ENCODE results near the gene VPS51.

The VPS51 gene

DNA sequence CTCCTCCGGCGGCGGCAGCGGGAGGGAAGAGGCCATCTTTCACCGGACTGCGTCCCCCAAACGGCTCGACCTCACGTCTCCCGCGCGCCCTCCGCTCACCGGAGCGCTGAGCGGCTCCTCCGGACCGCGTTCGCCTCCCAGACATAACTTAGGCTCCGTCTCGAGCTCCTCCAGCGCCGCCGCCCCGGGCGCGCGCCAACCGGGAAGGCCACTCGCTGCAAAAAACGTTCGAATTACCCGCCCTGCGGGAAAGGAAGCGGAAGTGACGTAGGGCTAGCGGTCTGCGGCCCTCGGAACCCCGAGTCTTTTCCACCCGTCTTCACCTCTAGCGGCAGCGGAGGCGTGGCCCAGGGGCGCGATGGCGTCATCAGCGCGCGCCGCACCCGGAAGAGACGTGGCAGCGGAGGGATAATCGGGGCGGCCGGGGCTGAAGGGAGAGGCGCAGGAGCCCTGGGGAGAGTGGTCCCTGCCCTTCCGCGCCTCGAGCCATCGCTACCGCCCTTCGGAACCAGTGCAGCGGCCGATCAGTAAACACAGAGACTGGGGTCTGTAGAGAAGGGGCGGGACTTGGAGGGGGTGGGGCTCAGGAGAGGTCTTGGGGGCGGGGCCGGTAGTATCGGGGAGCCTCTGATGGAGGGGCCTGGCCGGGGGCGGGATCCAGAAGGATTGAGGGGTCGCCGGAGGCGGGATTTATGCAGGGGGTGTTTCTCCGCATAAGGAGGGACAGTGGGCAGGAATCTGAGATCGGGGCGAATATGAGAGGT is 12.0 kb upstream of the VPS51 start, which contains the start of the genes CDCA5 and ZFPL1:
CDCA5 (minus strand) TSS at position 207 of the 764 bp plus-strand sequence; CDS start at position 145, 62 bp downstream.
ZFPL1 (plus strand) TSS at position 389 of the 764 bp plus-strand sequence. CDS start 477 bp downstream, outside the sequence.
- peak within 1 kb of the TSS; percentile 85 for H3K4me3 ChIP-seq
- TF ChIP-seq, protein P1, sequence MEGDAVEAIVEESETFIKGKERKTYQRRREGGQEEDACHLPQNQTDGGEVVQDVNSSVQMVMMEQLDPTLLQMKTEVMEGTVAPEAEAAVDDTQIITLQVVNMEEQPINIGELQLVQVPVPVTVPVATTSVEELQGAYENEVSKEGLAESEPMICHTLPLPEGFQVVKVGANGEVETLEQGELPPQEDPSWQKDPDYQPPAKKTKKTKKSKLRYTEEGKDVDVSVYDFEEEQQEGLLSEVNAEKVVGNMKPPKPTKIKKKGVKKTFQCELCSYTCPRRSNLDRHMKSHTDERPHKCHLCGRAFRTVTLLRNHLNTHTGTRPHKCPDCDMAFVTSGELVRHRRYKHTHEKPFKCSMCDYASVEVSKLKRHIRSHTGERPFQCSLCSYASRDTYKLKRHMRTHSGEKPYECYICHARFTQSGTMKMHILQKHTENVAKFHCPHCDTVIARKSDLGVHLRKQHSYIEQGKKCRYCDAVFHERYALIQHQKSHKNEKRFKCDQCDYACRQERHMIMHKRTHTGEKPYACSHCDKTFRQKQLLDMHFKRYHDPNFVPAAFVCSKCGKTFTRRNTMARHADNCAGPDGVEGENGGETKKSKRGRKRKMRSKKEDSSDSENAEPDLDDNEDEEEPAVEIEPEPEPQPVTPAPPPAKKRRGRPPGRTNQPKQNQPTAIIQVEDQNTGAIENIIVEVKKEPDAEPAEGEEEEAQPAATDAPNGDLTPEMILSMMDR (IDR thresholded peaks at IDR 0.05): no peak

DNA sequence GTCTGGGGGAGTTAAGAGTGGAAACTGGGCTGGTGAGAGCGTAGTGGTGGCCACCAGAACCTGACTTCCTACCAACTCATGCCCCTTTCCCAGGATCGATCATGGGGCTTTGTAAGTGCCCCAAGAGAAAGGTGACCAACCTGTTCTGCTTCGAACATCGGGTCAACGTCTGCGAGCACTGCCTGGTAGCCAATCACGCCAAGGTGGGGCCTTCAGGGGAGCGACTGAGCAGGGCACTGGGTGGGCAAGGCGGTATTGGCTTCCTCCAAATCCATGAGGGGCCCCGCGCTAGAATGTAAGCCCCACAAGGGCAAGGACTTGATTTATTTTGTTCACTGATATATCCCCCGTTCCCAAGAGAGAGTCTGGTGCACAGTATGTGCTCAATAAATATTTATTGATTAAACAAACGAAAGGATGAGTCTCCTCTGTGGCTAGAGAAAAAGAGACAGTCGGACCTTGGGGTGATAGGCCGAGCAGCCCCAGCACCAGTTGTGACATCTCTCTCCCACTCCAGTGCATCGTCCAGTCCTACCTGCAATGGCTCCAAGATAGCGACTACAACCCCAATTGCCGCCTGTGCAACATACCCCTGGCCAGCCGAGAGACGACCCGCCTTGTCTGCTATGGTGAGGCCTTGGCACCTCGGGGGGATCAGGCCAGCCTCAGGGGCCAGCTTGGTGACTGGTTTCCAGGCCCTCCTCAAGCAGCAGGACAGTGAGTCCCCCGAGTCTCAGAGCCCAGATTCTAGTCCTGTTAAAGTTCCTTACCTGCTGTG is 11.2 kb upstream of the VPS51 start:
- H3K4me3 ChIP-seq: peak overlapping the region; percentile 85
- peak overlapping the region; percentile 94 to 97 for H3K27ac ChIP-seq
- TF ChIP-seq, protein P1 (IDR thresholded peaks at IDR 0.05): no peak
- DNase-seq (ENCODE audit: low spot score): no peak

More for the DNA sequence above, 12.0 kb upstream of the VPS51 start, which contains the start of the genes CDCA5 and ZFPL1:
- DNase-seq (ENCODE audit: low spot score): peak; percentile 94
- H3K27ac ChIP-seq: peak within 1 kb of the TSS; percentile 94 to 97

DNA sequence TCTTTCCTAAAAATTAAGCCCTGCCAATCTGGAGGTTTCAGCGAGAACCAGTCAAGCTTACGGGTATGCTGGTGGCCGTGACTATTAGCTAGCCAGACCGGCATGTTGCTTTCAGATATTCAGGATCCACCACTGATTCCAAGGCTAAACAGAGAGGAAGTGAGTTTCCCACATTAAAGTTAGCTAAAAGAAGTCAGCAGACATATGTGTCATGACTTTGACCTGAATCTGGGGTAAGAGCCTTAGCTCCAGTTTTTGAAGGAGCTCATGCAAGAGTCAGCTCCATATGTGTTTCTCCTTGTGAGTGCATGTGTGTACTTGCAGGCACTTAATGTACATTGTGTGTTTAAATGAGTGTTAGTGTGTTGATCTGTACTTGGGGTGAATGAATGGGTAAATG is 10.6 kb upstream of the VPS51 start:
- TF ChIP-seq, protein P1 (IDR thresholded peaks at IDR 0.05): no peak

DNA sequence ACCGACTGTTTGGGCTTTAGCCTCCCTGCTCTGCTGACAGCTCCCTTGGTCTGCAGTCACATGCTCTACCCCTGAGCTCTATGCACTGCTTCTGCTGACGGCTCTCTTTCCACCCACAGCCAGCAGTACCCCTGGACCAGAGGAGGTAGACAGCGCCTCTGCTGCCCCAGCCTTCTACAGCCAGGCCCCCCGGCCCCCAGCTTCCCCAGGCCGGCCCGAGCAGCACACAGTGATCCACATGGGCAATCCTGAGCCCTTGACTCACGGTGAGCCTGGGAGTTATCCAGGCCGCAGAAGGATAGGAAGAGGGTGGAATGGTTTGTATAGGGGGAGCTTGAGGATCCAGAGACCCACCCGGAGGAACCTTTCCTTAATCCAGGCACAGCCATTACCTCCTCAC is 9.2 kb upstream of the VPS51 start:
- Histone ChIP-seq H3K27ac (no peak overlapping the region), H3K4me3 (no peak overlapping the region)
- no peak for DNase-seq (ENCODE audit: low spot score)
- TF ChIP-seq, protein P1 (IDR thresholded peaks at IDR 0.05): no peak

More for the DNA sequence above, 10.6 kb upstream of the VPS51 start:
- H3K4me3 ChIP-seq: no peak overlapping the region
- no peak for DNase-seq (ENCODE audit: low spot score)
- no peak overlapping the region for H3K27ac ChIP-seq

DNA sequence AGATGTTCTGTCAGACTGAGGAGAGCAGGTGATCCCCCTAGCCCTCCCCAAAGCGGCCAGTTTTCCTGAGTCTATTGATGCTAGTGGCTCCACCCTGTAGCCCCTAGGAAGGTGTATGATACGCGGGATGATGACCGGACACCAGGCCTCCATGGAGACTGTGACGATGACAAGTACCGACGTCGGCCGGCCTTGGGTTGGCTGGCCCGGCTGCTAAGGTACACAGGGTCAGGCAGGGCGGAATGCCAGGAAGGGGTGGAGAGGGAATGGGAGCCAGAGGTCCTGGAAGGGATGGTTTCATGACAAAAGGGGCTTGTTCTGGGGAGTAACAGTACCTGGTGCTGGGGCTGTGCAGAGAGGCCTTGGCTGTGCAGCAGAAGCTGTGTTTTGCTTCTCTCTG is 8.8 kb upstream of the VPS51 start:
- TF ChIP-seq, protein P1 (IDR thresholded peaks at IDR 0.05): no peak

DNA sequence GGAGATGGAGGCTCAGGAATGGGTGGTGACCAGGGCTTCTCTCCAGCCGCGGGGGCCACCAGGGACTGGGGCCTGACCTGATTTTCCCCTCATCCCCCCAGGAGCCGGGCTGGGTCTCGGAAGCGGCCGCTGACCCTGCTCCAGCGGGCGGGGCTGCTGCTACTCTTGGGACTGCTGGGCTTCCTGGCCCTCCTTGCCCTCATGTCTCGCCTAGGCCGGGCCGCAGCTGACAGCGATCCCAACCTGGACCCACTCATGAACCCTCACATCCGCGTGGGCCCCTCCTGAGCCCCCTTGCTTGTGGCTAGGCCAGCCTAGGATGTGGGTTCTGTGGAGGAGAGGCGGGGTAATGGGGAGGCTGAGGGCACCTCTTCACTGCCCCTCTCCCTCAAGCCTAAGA is 8.2 kb upstream of the VPS51 start:
- no peak overlapping the region for H3K4me3 ChIP-seq
- TF ChIP-seq, protein P1 (IDR thresholded peaks at IDR 0.05): no peak
- no peak overlapping the region for H3K27ac ChIP-seq
- no peak for DNase-seq (ENCODE audit: low spot score)

More for the DNA sequence above, 8.8 kb upstream of the VPS51 start:
- no peak for DNase-seq (ENCODE audit: low spot score)
- no peak overlapping the region for H3K4me3 ChIP-seq
- no peak overlapping the region for H3K27ac ChIP-seq
